Stimulated activated CD4-positive, alpha-beta T cell treated with anti-CD3 and anti-CD28 coated beads, Interleukin-2, amount 100 ng/mL, for 24 hours (primary cell): ENCODE data around the gene TIAM2.
A peak's percentile ranks its signal among the peaks of the same experiment; 100 is the strongest.

Experiments used
- DNase-seq, 2 donors: peaks; one replicate each; pipeline ENCODE4 v3.0.0-alpha.2; 2020

TIAM2 gene

DNA sequence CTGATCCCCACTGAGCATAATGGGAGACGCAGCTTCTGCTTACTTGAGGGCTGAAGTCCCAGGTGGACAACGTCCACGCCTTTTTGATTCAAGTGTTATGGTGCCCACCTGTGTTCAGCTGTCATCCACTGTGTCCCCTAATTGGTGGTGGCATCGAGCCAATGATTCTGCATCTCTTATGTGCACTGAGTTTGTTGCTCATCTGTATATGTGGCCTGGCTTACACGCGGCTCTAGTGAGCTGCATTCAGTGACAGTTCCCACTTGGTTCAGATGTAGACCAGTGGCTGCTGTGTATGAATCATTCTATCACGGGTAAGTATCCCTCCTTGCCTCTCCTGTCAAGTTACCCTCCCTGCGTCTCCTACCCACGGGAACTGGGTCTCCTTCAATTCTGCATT, 137.5 kb downstream of the TIAM2 start:
- DNase-seq: no peak

DNA sequence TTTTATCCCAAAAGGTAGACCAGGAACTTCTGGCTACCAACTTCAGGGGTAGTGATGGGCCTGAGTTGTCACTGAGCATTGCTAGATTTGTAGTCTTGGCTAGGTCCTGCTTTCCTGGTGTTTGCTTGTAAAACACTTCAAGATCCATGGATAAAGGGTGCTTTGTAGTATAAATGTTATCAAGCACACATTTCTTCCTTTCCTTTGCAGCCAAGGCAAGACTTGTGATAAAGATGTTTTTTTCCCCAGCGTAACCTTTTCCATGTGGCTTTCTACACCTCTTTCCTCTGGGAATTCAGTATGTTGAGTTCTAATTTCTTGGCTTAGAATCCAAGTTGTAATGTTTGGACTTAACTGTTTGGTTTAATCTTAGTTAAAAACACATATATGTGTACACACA, 145.9 kb downstream of the TIAM2 start:
- no peak for DNase-seq

DNA sequence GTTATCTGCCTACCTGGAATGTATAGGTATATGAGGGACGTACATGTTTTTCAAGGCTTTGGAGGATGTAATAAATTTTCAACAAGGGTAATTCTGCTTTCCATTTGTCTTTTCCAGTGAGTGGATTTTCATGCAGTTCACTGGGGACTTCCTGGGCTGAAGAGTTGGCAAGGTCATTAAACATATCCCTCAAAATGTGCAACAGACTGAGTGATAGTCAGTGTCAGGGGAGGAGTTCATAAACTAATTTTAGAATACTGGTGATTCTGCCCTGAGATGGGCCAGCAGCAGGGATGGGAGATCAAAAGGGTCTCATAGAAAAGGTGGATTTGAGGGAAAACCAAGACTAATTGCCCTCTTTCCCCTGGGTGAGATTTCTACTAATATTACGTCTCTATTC, 146.4 kb downstream of the TIAM2 start:
- DNase-seq: no peak

DNA sequence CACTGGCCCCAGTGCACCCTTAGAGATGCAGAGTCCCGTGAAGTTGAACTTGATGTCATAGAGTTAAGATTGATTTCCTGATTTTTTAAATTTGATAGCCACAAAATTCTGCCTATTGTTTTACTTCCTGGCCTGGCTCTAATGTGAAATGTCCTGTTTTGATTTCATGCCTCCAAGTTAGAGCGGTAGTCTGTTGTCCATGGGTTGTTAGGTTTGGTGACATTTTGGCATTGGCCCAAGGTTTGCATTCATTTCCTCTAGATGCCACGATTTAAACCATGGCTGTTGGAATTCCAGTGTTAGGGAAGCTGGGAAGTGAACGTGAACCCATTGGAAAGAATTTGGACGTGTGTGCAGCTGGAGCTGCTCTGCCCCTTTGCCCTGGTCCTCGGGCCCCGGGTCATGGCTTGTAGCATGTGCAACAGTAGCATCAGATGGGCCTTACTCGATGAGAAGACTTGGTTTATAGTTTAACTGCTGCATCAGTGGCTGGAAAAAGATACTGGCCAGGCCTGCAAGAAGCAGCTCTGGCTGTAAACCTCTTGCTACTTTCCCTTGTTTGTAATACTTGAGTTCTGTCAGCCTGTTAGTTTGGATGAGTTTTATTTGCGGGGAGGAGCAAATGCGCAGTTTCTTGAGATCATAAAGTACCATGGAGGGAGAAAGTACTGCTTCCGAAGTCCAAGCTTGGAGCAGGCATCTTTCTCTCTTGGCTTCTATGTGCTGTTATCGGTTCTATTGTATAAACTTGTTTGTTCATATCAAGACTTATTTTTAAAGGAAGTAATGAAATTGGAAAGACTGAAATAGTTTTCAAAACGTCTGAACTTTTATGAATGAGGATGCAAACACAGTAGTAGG, 147.3 kb downstream of the TIAM2 start:
- DNase-seq: no peak

DNA sequence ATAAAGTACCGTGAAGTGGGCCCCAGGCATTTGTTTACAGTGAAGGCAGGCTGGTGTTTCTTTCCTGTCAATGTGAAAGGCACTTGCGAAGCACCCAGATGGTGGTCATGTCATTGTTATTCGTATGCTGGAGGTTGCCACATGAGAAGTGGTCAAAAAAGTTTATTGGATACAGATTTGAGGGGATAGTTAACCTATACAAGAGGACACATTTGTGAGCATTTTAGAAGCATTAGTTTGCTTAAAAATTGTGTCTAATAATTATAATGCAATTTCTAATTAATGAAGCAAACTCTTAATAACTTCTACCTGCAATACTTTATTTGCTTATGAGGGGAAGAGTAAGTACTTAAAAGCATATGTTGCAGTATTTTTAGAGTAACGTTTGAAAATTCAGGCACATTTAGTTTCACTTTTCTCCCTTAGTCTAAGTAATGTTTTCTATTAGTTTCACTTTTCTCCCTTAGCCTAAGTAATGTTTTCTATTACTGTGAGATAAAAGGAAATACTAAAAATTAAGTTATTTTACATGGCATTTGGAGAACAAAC, 148.0 kb downstream of the TIAM2 start:
- DNase-seq: no peak

DNA sequence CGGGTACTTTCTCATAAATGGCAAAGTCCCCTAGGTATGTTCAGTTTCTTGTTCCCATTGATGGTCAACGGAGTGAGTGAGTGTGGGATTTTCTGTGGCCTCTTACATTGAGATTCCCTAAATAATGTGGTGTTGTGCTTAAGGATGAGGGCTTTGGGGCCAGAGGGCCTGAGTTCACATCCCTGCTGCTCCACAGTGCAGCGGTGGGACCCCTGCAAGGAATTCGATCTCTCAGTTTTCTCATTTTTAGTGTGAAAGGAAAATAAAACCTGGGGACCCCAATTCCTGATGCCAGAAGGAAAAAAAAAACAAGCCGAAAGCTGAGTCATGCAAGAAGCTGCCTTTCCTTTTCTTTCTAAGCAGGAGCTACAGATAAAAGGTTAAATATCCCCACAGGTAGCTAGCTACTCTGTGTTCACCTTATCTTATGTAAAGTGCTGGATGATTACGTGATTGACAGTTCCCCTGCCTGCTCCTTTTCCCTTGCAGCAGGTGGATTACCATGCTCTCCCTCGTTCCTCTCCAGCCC, 148.5 kb downstream of the TIAM2 start:
- DNase-seq: no peak

DNA sequence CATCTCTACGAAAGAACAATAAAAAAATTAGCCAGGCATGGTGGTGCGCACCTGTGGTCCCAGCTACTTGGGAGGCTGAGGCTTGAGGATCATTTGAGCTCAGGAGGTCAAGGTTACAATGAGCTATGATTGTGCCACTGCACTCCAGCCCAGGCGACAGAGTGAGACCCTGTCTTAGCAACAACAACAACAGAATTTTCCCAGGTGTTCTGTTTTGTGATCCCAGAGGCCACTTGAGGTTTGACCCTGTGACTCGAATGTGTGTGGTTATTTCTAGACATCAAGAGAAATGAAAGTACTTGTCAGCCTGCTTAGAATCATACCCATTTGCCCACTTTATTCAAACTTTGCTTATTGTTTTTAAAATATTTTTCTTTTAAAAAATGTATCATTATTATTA, 151.1 kb downstream of the TIAM2 start:
- no peak for DNase-seq

DNA sequence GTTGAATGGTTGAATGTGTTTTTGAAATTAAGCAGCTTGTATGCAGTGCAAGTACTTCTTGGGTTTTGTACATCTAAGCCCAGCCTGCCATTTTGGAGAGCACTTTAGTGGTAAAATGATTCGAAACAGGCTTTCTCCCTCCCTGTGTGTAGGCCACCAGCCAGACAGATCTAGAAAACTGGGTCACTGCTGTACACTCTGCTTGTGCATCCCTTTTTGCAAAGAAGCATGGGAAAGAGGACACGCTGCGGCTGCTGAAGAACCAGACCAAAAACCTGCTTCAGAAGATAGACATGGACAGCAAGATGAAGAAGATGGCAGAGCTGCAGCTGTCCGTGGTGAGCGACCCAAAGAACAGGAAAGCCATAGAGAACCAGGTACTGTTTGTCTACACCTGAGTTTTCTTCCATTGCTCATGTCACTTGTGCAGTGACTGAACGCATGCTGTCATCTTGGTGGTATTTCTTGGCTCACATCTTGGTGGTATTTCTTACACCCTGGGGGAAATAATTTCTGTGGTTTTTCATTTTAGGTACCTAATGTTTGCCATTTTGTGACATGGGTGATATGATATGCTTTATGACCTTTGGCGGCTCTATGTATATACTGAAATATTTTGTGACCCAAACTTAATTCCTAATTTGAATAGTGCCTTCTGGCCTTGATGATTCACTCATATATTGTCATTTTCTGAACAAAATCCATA, 153.0 kb downstream of the TIAM2 start:
- no peak for DNase-seq

DNA sequence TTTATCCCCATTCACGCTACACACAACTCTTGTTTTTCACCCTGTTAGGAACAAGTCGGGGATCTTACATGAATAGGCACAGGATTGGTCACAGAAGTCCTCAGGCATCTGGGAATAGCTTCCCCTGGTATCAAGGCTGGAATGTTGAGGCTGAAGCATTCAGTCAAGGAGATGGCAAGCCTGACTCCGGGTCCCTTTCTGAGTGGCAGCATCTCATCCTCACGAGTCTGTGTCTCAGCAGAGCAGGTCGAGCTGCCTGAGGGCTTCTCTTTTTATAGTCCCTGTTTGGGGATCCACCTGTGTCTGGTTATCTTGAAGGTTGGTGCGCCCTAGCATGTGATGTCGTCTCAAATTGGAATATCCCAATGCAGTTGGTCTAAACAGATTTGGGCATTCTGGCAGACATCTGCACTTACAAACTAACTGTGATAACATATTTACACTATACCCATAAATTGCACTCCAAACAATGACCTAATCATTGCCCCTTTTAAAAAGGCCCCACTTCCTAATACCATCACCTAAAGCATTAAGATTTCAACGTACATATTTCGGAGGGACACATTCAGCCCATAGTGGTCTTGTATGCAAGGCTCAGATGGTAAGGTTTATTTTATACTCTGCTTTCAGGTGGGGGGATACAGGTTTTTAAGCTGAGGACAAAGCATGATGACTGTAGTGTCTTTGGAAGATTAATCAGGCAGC, 156.0 kb downstream of the TIAM2 start:
- no peak for DNase-seq

DNA sequence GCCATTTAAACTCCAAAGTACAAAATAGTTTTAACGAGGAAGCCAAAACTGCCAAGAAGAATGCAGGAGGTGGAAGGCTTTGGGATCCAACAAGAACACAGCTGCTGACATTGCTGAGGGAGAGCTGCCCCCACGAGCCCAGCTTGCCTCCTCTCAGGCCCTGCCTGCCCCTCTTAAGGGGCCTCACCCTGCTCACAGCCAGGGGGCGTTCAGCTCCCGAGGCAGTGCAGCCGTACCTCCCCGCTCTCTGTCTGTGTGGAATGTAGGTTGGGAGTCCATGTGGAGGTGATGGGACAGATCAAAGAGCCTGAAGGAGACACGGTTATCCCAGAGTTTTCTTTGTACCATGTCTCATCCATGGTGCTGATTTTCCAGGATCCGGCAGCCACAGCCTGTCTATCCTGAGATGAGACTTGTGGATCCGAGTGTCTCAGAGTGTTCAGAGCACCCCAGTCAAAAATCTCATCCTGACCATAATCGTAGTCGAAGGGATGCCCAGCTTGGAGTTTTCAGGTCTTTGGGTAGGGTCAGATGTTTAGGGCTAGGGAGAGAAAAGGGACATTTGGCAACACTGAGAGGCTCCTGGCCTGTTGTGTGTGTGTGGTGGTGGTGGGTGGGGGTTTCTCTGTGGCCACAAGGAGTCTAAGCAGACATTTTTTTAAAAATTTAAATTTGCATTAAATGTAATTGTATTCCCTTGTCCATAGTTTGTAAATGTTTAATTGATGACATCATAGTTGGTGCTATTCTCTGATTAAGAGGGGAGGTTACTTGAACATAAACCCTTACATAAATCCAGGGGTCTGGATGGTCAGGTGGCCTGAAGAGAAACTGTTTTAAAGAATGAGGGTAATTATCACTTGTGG, 157.3 kb downstream of the TIAM2 start:
- DNase-seq: no peak

DNA sequence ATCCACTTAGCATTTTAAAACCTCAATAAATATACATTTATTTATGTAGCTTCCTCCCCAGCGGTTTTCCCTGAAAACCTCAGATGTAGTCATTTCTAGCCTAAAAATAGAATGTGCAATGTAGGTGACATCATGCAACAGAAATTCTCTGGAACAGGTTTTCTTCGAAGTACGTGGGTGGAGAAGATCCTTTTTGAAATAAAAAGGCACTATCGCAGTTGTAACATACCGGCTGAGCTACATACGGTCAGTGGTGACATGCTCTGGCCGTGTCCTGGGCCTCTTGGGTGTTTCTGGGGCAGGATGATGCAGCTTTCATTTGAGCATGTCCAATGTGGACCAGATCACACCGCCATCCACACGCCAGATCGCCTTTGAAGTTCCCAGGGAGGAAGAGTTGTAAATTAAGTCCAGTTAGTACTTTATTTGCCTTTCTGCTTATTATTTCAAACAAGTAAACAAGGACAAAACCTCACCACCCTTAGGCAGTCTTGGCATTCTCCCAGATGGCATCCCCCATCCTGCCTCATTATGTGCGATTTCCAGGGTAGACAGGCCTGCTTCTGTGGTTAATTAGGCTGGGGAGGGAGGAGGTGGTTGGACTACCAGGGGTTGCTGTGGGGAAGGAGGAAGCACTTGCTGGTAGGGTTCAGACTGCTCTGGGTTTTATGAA, 159.2 kb downstream of the TIAM2 start:
- DNase-seq: peak in 1 of 2 donors; percentile 38

DNA sequence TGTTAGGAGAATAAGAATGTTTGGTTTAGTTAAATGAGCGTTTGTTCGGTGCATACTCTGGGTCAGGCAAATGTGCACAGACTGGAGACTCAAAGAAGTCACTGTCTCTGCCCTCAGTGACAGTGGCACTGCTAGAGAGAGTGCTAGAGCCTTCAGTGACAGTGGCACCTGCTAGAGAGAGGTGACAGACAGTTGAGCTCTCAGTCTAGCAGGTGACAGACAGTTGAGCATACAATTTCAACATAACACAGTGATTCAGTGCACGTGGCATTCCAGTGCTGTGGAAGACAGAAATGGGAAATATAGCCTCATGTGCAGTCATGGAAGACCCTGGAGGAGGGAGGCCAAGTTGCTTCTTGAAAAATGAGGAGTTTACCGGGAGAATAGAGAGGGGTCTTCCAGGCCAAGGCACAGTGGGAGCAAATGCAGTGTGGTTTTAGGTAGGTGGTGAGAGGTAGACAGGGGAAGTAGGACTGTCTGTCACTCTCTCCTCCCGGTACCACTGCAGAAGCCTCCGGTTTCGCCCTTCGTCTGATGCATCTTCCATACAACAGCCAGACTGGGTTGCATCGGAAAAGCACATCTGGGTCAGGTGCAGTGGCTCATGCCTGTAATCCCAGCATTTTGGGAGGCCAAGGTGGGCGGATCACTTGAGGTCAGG, 160.8 kb downstream of the TIAM2 start:
- DNase-seq: no peak

DNA sequence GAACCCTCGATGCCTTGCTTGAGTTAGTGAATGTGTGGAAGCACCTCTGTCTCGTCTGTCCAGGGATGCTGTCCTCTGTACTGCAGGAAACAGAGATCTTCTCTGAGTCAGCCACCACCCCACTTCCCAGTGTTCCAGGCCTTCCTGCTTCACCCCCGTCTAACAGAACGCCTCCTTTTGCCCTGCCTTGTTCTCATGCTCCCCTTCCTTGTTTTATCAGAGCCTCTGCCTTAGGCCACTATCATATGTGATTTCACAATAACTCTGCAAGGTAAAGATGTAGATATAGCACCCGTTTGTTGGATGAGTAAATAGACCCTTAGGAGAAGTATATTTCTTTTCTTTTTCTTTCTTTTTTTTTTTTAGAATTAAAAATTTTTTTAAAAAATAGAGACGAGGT, 162.0 kb downstream of the TIAM2 start:
- DNase-seq: no peak

DNA sequence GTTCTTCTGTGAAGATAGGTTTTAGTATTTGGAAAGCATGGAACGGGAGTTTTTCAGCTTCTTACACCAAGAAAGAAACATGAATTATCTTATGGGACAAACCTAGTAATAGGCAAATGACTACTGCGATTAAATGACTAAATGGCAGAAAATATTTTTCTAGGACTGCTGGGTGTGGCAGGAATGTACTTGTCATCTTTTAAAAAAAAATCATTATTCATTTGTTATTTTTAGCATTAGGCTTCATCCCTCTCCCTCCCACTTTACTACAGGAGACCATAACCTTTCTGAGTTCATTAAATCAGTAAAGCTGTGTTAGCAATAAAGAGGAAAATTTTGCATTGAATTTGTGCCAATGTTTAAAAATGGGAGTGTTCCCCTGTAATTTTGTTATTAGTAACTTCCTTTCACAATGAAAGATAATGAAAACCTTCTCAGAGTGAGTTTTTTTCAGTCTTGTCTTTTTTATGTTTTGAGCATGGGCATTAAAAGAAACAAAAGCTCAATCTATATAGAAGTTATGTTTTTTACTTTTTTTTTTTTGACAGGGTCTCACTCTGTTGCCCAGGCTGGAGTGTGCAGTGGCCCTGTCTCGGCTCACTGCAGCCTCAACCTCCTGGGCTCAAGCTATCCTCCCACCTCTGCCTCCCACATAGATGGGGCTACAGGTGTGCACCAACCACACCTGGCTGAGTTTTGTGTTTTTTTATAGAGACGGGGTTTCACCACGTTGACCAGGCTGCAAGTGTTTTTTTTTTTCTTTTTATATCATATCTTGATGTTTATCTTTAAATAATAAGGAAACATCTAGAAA, 163.1 kb downstream of the TIAM2 start:
- DNase-seq: no peak

DNA sequence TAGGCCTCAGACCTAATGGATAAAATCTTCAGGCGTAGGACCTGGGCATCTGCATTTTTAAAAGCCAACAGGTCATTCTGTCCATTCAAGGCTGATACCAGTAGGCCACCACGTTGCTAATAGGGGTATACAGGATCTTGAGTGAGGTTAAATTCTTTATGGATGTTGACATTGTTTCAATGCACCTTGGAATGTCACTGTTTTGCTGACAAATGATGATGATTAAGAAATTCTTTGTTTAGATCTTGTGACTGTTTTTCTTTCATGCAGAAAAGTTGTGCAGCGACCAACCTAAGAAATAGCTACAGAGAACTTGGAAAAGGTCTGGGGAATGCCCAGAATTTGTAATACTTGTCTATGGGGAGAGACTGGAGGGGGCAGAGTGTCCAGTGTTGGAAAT, 167.6 kb downstream of the TIAM2 start:
- no peak for DNase-seq

DNA sequence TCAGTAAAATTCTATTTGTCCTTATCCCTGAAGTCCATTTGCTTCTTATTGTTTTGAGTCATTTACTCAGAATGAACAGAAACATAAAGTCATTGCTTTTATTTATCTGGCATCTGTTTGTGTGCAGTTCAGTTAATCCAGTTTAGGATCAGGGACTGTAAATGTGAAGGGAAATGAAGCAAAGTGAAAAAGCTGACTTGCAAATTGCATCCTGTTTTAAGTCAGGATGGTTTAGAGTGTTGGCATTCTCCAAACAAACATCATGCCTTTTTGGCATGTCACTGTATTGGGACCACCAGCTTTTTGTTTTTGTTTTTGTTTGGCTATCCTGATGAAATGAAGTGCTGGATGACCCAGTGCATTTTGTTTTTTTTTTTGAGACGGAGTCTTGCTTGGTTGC, 168.5 kb downstream of the TIAM2 start:
- DNase-seq: no peak

DNA sequence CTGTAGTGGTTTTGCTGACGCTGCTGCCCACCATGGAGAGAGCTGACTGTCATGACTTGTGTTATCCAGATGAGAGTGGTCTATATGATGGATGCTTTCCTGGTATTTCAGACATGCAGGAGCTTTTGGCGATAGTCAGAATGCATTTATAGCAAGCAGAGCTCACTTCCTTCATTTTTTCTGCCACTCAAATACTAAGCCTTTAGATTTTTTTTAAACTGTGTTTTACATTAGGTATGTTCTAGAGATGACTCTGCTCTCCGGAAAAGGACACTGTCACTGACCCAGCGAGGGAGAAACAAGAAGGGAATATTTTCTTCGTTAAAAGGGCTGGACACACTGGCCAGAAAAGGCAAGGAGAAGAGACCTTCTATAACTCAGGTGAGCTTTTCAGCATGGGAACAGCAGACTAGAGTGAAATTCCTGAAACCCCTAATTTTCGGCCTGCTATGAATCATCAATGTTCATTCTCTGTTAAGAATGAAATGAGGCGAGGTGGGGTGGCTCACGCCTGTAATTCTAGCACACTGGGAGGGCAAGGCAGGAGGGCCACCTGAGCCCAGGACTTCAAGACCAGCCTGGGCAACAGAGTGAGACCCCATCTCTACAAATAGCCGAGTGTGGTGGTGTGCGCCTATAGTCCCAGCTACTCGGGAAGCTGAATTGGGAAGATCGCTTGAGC, 170.1 kb downstream of the TIAM2 start:
- no peak for DNase-seq

DNA sequence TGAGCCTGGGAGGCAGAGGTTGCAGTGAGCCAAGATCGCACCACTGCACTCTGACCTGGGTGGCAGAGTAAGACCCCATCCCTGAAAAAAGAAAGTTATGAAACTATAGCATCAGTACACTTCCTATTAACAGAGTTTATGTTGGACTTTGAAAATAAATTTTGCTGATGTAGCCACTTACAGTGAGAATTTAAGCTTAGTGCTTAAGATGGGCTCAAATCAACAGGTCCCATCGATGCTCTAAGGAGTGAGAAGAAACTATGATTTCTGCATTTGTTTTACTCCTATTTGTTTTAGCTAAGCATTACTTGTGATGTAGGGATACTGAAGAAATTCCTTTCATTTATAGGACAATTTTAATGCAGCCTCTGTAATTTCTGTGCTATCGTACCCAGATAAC, 175.4 kb downstream of the TIAM2 start:
- DNase-seq: no peak

DNA sequence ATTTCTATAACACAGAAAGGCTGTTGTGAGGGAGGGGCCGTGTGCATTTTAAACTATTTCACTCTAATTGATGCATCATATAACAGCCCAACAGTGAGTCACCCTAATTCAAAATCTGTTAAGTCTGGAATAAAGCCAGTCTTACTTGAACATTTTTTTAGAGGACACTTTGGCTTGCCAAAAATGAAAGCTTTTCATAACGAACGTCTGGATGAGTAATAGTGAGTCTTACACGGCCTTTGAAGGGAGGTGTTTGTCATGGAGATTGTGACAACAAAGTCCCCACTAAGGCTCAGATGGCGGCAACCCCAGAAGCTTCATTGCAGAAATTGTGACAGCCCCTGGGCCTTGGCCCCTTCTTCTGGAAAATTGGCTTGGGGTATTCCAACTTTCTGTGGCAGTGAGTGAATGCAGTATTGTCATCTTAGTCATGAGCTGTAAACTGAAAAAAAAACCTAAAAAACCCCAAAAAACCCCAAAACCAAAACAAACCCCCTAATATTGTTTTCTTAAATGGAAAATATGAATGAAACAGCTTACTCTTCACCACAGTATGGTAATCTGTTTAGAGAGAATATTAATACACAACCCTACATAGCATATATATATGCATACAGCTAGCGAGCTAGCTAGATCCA, 176.1 kb downstream of the TIAM2 start:
- DNase-seq: peak; percentile 82 to 86
